RKO (cell line): ENCODE results near the gene DIPK1A.

Source experiments
- DNase-seq: peaks from one replicate; pipeline ENCODE4 v3.0.0-alpha.2; 2016; ENCODE audit warnings: low spot score

Gene DIPK1A

DNA sequence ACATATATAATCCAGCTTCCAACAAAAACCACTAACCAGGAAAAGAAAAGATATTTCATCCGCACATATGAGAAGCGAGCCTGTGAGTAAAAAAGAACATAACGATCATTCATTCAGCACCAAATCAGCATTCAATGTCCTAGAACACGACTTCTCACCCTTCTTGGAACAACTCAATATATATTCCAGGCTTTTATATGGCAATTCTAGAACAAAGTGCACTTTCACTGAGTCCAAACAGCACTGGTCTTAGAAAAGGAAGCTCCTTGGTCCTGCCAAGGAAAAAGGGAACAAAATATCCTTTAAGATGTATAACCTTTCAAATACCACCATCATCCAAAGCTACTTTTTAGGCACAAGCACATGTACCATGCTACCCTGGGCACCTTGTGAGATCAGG is 84.9 kb downstream of the DIPK1A start:
- no peak for DNase-seq

GRCh38 chr1:92874987-92875386 is 86.3 kb downstream of the DIPK1A start:
- DNase-seq: no peak

GRCh38 chr1:92872719-92873118 is 88.5 kb downstream of the DIPK1A start:
- no peak for DNase-seq

GRCh38 chr1:92870591-92870990 is 90.7 kb downstream of the DIPK1A start:
- no peak for DNase-seq

DNA sequence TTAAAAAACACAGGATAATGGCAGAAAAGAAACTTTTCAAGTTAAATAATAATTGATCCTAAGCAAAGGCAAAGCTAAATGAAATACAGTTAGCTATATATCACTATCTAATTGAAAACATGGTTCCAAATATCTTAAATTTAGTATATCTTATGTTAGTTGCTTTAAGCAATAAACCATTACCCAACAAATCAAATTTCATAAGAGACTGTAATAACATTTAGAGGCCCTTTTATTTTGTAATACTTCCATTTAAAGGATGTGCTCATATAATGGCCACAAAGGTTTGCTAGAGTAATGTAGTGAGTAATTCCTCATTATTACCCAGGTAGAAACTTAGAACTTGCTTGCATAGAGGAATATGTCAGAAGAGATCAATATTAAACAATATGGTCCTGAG is 97.1 kb downstream of the DIPK1A start:
- no peak for DNase-seq

DNA sequence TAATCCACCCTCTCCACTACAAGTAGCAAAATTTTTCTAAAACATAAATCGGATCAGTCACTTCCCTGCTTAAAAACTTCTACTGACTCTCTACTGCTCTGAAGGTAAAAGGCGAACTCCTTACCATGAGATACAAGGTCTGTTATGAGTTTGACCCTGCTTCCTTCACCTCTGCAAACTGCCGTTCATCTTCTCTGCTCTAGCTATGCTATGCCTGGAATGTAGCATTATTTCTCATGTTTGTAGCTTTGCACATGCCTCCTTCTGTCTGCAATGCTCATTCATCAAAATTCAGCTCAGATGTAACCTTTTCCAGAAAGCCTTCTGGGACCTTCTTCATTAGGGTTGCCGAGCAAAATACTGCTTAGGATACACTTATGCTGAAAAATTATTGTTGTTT is 98.7 kb downstream of the DIPK1A start:
- no peak for DNase-seq

DNA sequence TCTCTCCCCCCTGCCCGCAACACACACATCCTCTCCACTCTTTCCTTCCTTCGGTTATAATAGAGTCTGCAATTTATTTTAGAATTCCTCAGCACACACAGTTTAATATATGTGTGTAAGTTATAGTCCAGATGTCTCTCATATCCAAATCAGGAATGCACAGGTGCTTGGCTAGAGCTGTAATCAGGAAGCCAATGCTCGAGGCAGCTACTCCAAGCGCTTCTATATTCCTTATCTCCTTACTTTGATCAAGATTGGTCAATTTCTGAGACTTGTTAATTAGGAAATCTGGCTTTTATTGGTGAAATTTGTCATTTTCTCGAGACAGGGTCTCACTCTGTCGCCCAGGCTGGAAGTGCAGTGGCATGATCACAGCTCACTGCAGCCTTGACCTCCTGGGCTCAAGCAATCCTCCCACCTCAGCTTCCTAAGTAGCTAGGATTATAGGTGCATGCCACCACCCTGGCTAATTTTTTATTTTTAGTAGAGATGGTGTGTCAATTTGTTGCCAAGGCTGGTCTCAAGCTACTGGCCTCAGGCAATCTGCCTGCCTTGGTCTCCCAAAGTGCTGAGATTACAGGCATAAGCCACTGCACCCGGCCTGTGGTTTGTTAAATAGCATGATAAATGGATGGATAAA is 101.7 kb downstream of the DIPK1A start:
- DNase-seq: no peak

DNA sequence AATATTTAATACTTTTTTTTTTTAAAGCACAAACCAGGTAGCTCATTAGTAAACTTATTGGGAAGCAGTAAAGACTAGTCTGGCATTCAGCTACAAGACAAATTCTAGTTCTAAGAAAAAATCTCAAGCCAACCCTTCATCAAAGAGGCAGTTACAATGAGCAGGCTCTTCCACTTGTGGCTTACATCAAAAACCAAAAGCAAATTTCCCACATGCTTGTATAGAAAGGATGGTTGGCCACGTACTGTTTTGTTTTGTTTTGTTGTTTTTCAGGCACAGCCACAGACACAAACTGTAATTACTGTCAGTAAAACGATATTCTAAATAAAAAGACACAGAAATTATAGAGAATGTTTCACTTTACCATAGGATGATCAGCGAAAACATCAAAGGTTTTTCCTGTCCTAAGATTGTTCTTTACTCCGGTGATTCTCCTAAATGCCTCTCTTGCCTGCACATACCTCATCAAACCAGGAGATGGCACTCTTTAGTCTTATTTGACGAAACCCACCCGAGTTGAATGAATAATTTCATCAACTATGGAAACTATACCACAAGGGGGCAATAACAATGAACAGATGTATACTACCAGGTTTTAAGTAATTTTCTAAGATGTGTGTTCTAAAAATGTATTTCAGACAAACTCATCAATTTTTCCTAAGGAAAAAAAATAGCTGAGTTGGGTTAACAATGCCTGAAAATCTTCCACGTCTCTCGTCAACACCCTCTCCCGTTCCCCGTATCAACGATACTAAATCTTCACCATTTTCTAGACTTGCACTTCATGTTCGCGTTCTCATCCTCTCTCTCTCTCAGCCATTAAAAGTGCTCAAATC is 102.5 kb downstream of the DIPK1A start:
- DNase-seq: peak; percentile 88

GRCh38 chr1:92857817-92858216 is 103.4 kb downstream of the DIPK1A start:
- no peak for DNase-seq

GRCh38 chr1:92855236-92855635 is 106.0 kb downstream of the DIPK1A start:
- no peak for DNase-seq

DNA sequence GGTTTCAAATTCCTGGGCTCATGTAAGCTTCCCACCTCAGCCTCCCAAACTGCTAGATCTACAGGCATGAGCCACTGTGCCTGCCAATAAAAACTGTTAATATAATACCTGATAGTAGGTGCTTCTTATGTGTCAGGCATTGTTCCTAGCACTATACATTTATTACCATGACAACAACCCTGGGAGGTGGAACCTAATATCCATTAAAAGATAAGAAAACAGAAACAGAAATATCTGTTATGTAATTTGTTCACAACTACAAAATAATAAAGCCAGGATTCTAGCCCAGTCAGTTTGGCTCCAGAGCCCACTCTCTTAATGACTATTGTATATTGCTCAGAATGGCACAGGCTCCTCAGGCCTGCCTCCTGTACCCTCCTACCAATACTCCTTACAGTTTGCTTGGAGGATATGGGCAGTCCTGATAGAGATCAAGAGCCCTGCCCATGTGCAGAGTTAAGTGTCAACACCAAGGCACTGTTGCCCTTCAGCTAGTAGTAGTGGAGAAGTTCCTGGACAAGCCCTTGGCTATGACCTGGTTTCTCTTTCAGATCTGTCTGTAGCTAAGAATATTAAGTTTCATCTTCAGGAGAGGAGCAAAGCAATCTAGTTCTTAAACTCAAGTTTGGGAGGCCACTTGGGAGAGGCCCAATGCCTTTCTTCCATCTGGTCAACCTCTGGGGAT is 107.0 kb downstream of the DIPK1A start:
- DNase-seq: no peak

DNA sequence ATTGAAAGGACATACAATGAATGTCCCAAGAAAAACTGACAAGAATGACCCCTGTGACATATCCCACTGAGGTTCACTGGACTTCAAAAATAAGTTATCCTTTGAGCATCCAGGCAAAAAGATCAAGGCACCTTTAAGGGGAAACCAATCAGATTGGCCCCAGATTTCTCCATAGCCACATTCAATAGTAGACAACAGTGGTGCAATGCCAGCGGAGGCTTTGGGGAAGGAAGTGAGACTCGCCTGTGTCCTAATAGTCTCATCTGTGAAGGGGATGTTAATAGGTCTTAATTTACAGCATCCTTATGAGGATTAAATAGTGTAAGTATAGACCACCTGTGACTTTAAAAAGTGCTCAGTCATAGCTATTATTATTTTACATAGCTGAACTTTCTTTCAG is 108.0 kb downstream of the DIPK1A start:
- no peak for DNase-seq

DNA sequence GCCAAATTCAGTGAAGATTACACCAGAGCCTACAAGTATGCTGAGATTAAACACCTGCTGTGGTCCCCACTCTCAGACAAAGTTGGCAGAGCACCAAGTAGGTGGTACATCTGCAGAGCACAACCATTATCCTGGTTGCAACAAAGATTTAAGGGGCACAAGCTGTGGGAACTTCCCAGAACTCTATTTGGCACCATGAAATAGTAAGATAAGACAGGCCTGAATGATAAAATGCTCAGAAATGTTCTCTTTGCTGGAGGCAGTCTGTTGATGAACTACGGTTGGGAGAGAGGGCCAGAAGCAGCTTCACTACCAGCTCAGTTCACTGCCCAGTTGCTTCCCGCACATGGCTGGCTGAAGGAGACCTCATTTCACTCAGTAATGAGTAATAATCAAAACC is 109.5 kb downstream of the DIPK1A start:
- DNase-seq: no peak

GRCh38 chr1:92850019-92850418 is 111.2 kb downstream of the DIPK1A start:
- no peak for DNase-seq

DNA sequence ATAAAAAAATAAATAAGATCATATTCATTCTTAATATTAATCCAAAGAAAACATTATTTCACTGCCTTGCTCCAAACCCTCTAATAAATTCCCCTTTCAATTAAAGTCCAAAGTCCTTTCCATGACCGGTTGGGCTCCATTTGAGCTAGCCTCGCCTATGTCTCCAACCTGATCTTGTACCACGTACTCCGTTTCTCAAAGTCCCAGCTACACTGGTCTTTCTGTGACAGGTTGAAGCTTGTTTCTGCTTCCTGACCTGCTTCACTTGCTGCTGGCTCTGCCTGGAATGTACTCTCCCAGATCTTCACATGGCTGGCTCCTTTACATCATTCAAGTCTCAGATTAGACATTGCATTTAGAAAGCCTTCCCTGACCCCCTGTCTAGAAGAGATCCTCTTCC is 113.1 kb downstream of the DIPK1A start:
- DNase-seq: no peak

GRCh38 chr1:92845908-92846307 is 115.4 kb downstream of the DIPK1A start:
- DNase-seq: no peak

DNA sequence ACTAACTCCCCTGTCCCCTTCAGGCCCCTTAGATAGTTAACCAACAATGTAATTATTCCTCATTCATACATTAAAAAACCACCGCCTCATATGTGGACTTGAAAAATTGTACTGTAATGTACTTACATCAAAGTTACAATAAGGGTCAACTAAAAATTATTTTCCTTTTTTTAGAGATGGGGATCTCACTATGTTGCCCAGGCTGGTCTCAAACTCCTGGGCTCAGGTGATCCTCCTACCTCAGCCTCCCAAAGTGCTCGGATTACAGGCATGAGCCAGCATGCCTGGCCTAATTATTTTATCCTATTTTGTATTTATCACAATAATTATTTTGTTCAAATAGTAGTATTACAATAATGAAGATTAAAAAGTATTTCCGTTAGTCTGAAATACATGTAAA is 116.8 kb downstream of the DIPK1A start:
- DNase-seq: no peak

DNA sequence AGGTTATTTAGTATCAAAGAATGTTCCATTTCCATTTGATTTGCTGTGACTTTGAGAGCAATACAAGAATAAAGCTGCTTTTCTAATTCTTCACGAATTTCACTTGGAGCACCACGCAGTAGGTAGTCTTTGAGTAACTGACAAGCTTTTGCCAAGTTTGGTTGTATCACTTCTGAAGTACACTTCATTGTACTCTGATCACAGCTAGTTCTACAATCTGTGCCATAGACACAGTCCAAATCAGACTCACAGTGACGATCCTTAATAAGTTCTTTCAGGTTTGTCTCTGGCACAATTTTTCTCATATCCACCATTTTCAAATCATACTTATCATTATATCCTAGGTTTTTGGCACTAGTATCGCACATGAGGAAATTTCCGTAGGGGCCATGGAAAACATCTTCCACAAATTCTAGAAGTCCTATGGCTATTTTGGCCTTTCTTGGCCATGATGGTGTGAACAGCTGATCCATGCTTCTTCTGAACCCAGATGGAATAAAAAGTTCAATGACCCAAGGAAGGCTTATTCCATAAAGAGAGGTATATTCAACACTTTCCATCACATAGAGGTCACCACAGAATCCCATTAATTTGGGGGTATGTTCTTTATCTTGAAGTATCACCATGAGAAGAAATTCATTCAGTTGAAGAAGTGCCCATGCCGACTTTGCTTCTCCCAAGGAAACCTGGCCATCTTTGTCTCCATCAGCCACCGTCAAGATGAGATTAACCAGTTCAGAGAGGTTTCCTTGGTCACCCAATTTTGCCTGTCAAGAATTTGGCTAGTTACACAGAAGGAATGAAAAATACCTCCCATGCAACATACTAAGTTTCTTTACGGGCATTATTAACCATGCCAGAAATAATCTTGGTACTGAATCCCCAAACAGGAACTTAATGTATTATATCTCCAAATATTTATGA is 117.6 kb downstream of the DIPK1A start:
- DNase-seq: no peak

- no peak for DNase-seq
Measured at GRCh38 chr1:92843046-92843423, 118.2 kb downstream of the DIPK1A start.

- DNase-seq: no peak
Measured at GRCh38 chr1:92842082-92843045, 118.9 kb downstream of the DIPK1A start.

DNA sequence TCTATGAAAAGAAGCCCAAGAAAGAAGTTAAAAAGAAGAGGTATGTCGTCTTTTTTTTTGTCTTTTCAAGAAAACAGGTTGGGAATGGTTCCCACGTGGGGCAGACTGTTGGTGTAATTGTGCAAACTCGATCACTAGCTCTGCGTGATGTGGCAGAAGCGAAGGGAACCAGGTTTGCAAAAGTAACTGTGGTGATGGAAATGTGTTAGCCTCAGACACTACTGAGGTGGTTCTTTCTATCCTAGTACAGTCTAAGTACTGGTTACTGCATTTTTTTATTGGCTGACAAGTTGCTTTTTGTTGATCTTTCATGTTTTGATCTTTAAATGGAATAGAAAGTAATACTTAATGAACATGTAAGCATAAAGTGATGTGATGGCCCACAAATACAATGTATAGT is 120.7 kb downstream of the DIPK1A start:
- no peak for DNase-seq
